ENCODE measurements around the gene SYNGAP1.

SYNGAP1 gene

GRCh38 chr6:33433544-33434191 lies 13.8 kb downstream of the SYNGAP1 start:
- DNase-seq (ENCODE audit: low read depth), result no peak
- TF ChIP-seq, protein P1, sequence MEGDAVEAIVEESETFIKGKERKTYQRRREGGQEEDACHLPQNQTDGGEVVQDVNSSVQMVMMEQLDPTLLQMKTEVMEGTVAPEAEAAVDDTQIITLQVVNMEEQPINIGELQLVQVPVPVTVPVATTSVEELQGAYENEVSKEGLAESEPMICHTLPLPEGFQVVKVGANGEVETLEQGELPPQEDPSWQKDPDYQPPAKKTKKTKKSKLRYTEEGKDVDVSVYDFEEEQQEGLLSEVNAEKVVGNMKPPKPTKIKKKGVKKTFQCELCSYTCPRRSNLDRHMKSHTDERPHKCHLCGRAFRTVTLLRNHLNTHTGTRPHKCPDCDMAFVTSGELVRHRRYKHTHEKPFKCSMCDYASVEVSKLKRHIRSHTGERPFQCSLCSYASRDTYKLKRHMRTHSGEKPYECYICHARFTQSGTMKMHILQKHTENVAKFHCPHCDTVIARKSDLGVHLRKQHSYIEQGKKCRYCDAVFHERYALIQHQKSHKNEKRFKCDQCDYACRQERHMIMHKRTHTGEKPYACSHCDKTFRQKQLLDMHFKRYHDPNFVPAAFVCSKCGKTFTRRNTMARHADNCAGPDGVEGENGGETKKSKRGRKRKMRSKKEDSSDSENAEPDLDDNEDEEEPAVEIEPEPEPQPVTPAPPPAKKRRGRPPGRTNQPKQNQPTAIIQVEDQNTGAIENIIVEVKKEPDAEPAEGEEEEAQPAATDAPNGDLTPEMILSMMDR (IDR thresholded peaks at IDR 0.05; ENCODE audit: insufficient read depth, low read depth, low read length, missing control alignments), result no peak
- H3K4me3 ChIP-seq (ENCODE audit: low read depth, low read length), result no peak overlapping the region

- H3K4me3 ChIP-seq (ENCODE audit: low read depth, low read length), result no peak overlapping the region
- no peak for DNase-seq (ENCODE audit: low read depth)
- TF ChIP-seq, protein P1 (IDR thresholded peaks at IDR 0.05; ENCODE audit: insufficient read depth, low read depth, low read length, missing control alignments), result no peak
Observed at GRCh38 chr6:33434961-33435360, 15.1 kb downstream of the SYNGAP1 start.

- DNase-seq (ENCODE audit: low read depth), result no peak
- TF ChIP-seq, protein P1 (IDR thresholded peaks at IDR 0.05; ENCODE audit: insufficient read depth, low read depth, low read length, missing control alignments), result no peak
Observed at GRCh38 chr6:33437666-33438065, 17.8 kb downstream of the SYNGAP1 start.

DNA sequence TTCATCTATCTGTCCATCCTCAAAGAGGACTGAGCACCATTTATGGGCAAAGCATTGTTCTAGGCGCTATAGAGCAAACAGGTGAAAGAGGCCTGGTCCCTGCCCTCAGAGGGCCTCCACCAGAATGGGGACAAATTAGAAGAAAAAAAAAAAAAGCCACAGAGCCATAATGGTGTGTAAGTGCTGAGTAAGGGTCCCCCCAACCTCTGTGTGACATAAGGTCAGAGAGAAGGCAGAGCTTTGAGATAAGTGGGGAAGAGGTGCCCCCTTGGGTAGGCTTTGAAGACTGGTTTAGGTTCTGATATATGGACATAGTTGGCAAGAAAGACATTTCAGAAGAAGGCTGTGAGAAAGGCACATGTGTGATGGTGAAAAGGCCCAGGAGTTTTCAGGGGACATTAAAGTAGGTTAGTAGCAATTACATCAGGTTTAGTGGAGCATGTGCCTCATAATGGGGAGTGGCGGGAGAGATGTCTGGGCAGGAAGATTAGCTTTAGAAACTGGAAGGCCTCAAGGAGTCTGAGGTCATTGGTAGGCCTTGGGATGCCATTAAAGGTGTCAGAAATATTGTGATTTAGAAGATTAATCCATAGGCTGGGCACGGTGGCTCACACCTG lies 19.2 kb downstream of the SYNGAP1 start:
- no peak overlapping the region for H3K4me3 ChIP-seq (ENCODE audit: low read depth, low read length)
- no peak for DNase-seq (ENCODE audit: low read depth)
- TF ChIP-seq, protein P1 (IDR thresholded peaks at IDR 0.05; ENCODE audit: insufficient read depth, low read depth, low read length, missing control alignments), result no peak

More at GRCh38 chr6:33437666-33438065, 17.8 kb downstream of the SYNGAP1 start:
- H3K4me3 ChIP-seq (ENCODE audit: low read depth, low read length), result no peak overlapping the region

GRCh38 chr6:33439956-33440648 lies 20.2 kb downstream of the SYNGAP1 start:
- H3K4me3 ChIP-seq (ENCODE audit: low read depth, low read length), result no peak overlapping the region
- TF ChIP-seq, protein P1 (IDR thresholded peaks at IDR 0.05; ENCODE audit: insufficient read depth, low read depth, low read length, missing control alignments), result no peak
- DNase-seq (ENCODE audit: low read depth), result no peak

GRCh38 chr6:33440649-33441309 lies 20.9 kb downstream of the SYNGAP1 start:
- H3K4me3 ChIP-seq (ENCODE audit: low read depth, low read length), result no peak overlapping the region
- DNase-seq (ENCODE audit: low read depth), result no peak
- TF ChIP-seq, protein P1 (IDR thresholded peaks at IDR 0.05; ENCODE audit: insufficient read depth, low read depth, low read length, missing control alignments), result no peak
